T-helper 17 cell (primary cell): Measurements from ENCODE around the gene SH3BGRL2. TPM values are rescaled to one million over a fixed set of nuclear protein-coding genes. Genes with fewer than 3 reads are reported as not detected.
"Not testable (repeated sequence)": the region's sequence is repeated elsewhere in the genome, so short reads cannot be mapped to it uniquely, and the experiment has no call there.

Experiments used
- ATAC-seq: fragments of 150-1000 bp; cut with Tn5 transposase; 2 replicates; pipeline ENCODE4 v1.10.0; 2021; ENCODE audit warnings: mild to moderate bottlenecking, moderate library complexity
- DNase-seq, 3 donors: peaks; one replicate each; pipeline versions ENCODE4 v3.0.0 to v3.0.0-alpha.2; 2020 to 2021
- H3K9me3 ChIP-seq: one replicate; pipeline ENCODE4 v1.7.0; 2013; ENCODE audit warnings: low read length, mild to moderate bottlenecking; ENCODE audit not compliant: control insufficient read depth, poor library complexity, severe bottlenecking
- H3K27ac Mint-ChIP-seq: one replicate; pipeline ENCODE4 v1.8.0; 2022; ENCODE audit warnings: mild to moderate bottlenecking, moderate library complexity, mixed read lengths
- H3K27me3 Mint-ChIP-seq: one replicate; pipeline ENCODE4 v1.8.0; 2022; ENCODE audit warnings: mixed read lengths
- H3K36me3 Mint-ChIP-seq: one replicate; pipeline ENCODE4 v1.8.0; 2022; ENCODE audit warnings: low read depth, mixed read lengths
- H3K4me1 Mint-ChIP-seq: one replicate; pipeline ENCODE4 v1.8.0; 2022; ENCODE audit warnings: mild to moderate bottlenecking, mixed read lengths
- H3K4me3 Mint-ChIP-seq: one replicate; pipeline ENCODE4 v1.8.0; 2022; ENCODE audit warnings: mild to moderate bottlenecking, moderate library complexity, mixed read lengths
- total RNA-seq, 4 donors: library from RNA in 2 of 4; stranded (reverse) in 2 of 4; gene quantifications; one replicate each; pipeline ENCODE4 v1.2.3 and lab custom pipeline; 2022 to 2026

SH3BGRL2 gene
- total RNA-seq, 2 donors from 2014 or later = 2.1 to 36.0 TPM

DNA sequence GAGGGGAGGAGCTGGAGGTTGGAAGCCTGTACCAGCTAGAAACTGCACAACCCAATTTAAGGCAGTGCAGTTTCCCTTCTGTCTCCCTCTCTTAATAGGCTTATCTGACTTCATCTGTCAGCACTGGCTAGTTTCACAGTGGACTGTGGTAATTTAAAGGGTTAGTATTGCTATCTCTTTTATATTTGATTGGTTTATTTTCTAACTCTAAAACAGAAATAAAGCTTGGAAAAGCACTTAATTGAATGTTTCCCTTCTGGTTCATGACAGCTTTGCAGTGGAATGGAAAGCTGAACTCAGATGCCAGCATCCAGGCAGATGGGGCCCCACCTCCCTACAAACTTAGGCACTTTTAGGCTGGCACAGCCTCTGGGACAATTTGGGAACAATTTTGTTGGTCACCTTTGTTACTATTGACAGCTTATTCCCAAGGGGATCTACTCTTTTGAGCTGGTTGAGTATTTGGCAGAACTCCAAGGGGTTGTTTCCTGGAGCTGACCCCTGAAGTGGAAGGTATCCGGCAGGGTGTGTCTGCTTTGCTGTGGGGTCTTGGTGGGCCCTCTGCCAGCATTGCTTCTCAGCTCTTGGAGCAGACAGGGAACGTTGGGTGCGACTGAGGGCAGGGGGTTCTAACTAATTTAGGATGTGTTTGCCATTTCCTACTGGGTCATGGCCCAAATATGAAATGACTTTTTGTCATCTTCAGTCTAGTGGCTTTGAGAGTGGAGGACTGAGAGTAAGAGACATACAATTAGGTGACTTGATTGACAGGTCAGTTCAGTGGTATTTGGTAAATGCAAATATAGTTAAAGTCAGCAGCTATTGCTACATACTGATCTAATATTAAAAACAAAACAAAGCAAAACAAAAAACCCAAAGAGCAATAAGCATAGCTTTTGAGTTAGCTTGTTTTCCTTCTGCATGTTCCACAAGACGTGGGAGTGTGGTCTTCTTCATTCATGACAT lies 9.3 kb downstream of the SH3BGRL2 start:
- no peak for DNase-seq
- no peak for ATAC-seq
- H3K36me3 Mint-ChIP-seq = peaks cover 3% of the 10 kb centered on the region
- H3K27me3 Mint-ChIP-seq = peaks cover 38% of the 10 kb centered on the region
- H3K27ac Mint-ChIP-seq = no peak overlapping the region
- H3K4me3 Mint-ChIP-seq = no peak overlapping the region
- peaks cover 4% of the 10 kb centered on the region for H3K4me1 Mint-ChIP-seq
- no peaks in the 10 kb centered on the region for H3K9me3 ChIP-seq

DNA sequence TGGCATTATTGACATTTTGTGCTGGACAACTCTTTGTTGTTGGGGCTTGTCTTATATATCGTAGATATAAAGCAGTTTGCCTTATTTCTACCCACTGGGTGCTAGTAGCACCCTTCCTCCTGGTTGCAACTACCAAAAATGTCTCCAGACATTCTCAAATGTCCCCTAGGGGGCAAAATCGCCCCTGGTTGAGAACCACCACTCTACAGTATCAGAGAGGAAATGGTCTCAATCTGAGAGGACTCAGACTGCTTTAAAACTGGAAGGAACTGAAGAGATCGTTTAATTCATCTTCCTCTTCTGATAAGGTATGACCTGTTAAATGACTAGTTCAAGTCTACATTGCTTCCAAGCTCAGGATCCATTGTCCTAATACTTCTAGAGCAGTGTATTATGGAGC lies 14.9 kb downstream of the SH3BGRL2 start:
- H3K27me3 Mint-ChIP-seq = peaks cover 46% of the 10 kb centered on the region
- no peaks in the 10 kb centered on the region for H3K9me3 ChIP-seq
- H3K4me1 Mint-ChIP-seq = peaks cover 6% of the 10 kb centered on the region
- peaks cover 3% of the 10 kb centered on the region for H3K36me3 Mint-ChIP-seq
- H3K27ac Mint-ChIP-seq = peak overlapping the region; percentile 37
- DNase-seq (no peak), ATAC-seq (peak; percentile 44)
- H3K4me3 Mint-ChIP-seq = no peak overlapping the region

DNA sequence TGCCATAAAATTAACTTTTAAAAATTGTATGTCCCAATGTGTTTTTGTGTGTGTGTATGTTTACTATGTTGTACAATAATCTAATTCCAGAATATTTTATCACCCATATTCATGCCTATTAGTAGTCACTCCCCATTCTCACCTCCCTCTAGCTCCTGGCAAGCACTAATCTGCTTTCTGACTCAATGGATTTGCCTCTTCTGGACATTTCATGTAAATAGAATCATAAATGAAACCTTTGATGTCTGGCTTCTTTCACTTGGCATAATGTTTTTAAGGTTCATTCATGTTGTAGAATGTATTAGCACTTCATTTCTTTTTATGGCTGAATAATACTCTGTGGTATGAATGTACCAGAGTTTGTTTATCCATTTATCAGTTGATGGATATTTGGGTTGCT lies 15.4 kb downstream of the SH3BGRL2 start:
- DNase-seq = no peak
- H3K36me3 Mint-ChIP-seq = peaks cover 3% of the 10 kb centered on the region
- no peak overlapping the region for H3K4me3 Mint-ChIP-seq
- no peaks in the 10 kb centered on the region for H3K9me3 ChIP-seq
- no peak for ATAC-seq
- peaks cover 40% of the 10 kb centered on the region for H3K27me3 Mint-ChIP-seq
- peaks cover 8% of the 10 kb centered on the region for H3K4me1 Mint-ChIP-seq
- H3K27ac Mint-ChIP-seq = peak overlapping the region; percentile 37

DNA sequence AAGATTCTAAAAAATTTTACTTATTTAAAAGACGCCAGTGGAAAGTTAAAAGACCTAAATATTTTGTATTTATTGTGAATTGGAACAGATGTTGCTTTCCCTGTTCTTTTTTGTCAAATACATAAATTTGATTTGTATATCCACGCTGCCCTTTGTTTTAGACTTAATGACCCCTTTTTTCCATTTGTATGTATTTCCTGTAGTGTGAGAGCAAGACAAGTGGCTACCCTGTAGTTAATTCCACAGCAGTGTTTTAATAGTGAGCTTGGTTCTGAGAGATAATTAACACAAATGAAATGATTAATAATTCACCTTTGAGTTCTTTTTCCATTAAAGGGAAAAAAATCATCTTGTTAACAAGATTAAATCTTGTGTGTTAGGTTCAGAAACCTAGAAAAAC lies 16.6 kb downstream of the SH3BGRL2 start:
- Mint-ChIP-seq H3K27me3 (peaks cover 33% of the 10 kb centered on the region), H3K27ac (no peak overlapping the region), H3K4me1 (peaks cover 7% of the 10 kb centered on the region), H3K36me3 (peaks cover under 1% of the 10 kb centered on the region), H3K4me3 (no peak overlapping the region)
- no peak for DNase-seq
- no peaks in the 10 kb centered on the region for H3K9me3 ChIP-seq
- no peak for ATAC-seq

DNA sequence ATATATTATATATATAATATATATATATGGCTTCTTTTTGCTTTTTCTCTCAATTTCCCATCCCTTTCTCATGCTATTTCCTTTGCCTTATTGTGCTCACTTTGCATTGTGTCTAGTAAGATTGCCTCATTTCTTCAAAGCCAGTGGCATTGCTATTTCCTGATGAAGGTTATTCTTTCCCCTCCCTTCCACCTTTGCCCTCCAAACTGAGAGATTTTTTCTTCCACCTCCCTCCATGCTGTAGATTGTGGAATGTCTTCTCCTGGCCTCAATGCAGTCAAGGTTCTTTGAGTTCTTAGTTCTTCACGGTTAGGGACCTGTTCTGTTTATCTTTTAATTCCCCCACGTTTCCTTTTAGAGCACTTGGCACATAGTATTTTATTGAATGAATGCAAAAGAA lies 17.2 kb downstream of the SH3BGRL2 start:
- Mint-ChIP-seq H3K36me3 (no peaks in the 10 kb centered on the region), H3K27ac (no peak overlapping the region), H3K27me3 (peaks cover 29% of the 10 kb centered on the region), H3K4me1 (peaks cover 6% of the 10 kb centered on the region), H3K4me3 (no peak overlapping the region)
- DNase-seq (no peak), ATAC-seq (no peak)
- H3K9me3 ChIP-seq = no peaks in the 10 kb centered on the region

DNA sequence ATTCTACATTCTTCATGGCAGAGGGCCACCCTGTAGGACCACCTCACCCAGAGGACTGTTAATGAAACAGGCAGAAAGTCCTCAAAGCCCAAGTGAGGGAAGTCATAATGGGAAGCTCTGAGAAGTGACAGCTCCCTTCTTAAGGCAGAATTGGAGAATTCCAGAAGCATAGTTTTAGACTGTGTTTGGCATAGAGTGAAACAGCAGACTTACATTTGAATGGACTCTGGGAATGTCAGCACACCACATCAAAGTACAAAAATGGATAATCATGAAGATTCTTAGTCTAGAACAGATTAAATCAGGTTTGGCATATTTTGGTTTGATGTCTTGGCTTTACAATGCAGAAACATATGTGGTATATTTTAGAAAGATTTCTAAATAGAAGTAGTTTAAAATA lies 17.9 kb downstream of the SH3BGRL2 start:
- H3K27ac Mint-ChIP-seq = no peak overlapping the region
- H3K36me3 Mint-ChIP-seq = no peaks in the 10 kb centered on the region
- ATAC-seq (no peak), DNase-seq (no peak)
- H3K9me3 ChIP-seq = no peaks in the 10 kb centered on the region
- H3K4me3 Mint-ChIP-seq = no peak overlapping the region
- H3K4me1 Mint-ChIP-seq = peaks cover 6% of the 10 kb centered on the region
- peaks cover 26% of the 10 kb centered on the region for H3K27me3 Mint-ChIP-seq

DNA sequence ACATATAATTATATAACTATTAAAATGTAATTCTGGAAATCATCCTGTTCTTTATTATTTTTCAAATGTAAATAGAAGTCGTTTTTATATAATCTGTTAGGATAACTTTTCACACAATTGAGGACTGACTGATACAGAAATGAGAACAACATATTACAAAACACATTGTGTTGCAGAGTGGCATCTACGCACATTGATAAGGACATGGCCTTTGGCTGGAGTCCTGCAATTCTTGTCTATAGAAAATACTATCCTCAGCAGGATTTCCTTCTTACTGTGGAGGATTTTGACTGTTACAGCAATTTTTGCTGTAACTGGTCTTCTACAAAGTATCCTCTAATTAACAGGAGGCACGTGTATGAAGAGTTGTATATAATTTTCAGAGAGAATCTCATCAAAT lies 19.8 kb downstream of the SH3BGRL2 start:
- peaks cover 24% of the 10 kb centered on the region for H3K27me3 Mint-ChIP-seq
- peaks cover 9% of the 10 kb centered on the region for H3K4me1 Mint-ChIP-seq
- no peak overlapping the region for H3K27ac Mint-ChIP-seq
- no peak overlapping the region for H3K4me3 Mint-ChIP-seq
- no peak for ATAC-seq
- no peaks in the 10 kb centered on the region for H3K9me3 ChIP-seq
- no peaks in the 10 kb centered on the region for H3K36me3 Mint-ChIP-seq
- DNase-seq = no peak

DNA sequence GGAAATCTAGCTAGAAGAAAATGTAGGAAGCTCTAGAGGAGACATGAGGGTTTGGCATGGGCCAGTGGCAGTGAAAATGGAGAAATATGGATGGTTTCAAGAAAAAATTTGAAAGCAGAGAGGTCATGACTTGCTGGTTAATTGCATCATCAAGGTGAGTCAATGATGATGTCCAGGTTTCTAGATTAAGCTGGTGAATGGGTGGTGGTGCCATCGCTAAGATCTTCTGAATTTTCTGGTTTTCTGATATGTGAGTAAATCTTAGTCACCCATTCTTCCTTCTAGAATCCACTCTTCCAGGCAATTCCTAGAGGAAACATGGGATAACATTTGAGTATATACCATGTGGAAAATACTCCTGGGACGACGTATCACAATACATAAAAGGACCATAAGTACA lies 25.0 kb downstream of the SH3BGRL2 start:
- H3K27me3 Mint-ChIP-seq = no peaks in the 10 kb centered on the region
- no peaks in the 10 kb centered on the region for H3K9me3 ChIP-seq
- peaks cover 11% of the 10 kb centered on the region for H3K4me1 Mint-ChIP-seq
- no peaks in the 10 kb centered on the region for H3K36me3 Mint-ChIP-seq
- DNase-seq = no peak
- no peak for ATAC-seq
- H3K4me3 Mint-ChIP-seq = no peak overlapping the region
- no peak overlapping the region for H3K27ac Mint-ChIP-seq

DNA sequence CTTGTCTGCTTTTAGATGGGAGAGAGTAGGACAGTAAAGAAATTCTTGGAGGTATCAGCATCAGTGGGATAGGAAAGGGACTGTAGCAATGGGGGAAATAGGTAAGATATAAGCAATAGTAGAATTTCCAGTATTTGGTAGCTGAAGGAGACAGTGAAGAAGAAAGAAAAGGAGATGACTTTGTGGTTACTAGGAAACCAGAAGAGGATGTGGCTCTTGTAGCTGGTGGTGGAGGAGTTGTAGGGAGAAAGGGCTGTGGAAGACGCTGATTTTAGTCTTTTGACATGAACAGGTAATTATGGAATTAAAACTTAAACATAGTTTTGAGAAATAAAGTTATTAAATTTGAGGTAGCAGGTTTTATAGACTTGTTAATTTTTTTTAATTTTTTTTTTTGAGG lies 26.1 kb downstream of the SH3BGRL2 start:
- peaks cover 8% of the 10 kb centered on the region for H3K4me1 Mint-ChIP-seq
- no peak overlapping the region for H3K27ac Mint-ChIP-seq
- H3K27me3 Mint-ChIP-seq = no peaks in the 10 kb centered on the region
- H3K9me3 ChIP-seq = no peaks in the 10 kb centered on the region
- H3K36me3 Mint-ChIP-seq = no peaks in the 10 kb centered on the region
- H3K4me3 Mint-ChIP-seq = no peak overlapping the region
- DNase-seq = no peak
- ATAC-seq = no peak

DNA sequence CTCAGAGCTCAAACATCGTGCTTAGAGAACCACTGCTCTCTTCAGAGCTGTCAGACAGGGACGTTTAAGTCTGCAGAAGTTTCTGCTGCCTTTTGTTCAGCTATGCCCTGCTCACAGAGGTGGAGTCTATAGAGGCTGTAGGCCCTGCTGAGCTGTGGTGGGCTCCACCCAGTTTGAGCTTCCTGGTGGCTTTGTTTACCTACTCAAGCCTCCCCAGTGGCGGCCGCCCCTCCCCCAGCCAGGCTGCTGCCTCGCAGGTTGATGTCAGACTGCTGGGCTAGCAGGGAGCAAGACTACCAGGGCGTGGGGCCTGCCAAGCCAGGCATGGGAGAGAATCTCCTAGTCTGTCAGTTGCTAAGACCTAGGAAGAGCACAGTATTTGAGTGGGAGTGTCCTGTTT lies 32.5 kb downstream of the SH3BGRL2 start:
- not testable (repeated sequence) for H3K36me3 Mint-ChIP-seq, H3K27me3 Mint-ChIP-seq, H3K4me1 Mint-ChIP-seq, ATAC-seq, H3K9me3 ChIP-seq, H3K4me3 Mint-ChIP-seq, DNase-seq
- H3K27ac Mint-ChIP-seq = peak overlapping the region; percentile 49

DNA sequence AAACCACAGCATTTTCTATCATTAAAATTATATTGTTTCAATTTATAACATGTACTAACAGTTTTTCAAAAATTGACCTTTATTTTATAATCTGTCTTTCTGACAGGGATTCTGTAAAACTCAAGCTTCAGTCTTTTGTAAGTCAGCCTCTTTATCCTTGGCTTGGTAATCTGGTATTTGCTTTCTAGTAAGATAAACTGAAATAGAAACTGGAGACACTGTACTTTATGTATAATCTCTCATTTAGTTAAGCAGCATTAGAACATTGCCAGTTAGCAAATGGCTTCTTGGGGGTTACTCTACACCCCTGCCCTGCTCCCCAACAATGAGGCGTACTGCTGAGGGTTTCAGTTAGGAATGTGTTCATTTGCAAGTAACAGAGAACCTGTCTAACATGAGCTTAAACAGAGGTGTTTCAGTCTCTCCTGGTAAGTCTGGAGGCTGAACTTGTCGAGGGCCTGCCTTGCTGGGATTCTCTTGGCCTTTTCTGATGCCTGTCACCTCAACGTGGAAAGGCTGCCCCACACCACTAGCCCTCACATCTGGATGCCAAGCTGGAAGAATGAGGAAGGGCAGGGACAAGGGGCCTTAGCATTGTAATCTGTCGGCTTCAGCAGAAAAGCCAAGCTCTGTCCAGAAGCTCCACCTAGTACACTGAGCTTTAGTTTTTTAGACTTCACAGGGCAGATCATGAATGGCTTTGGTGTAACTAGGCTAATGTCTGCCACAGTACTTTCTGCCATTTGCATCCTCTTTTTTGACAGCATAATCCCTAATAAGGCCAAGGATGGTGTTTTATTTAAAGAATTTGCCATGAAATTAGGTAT lies 34.8 kb downstream of the SH3BGRL2 start:
- Mint-ChIP-seq H3K27ac (no peak overlapping the region), H3K36me3 (peaks cover 2% of the 10 kb centered on the region), H3K4me3 (no peak overlapping the region), H3K27me3 (no peaks in the 10 kb centered on the region), H3K4me1 (peaks cover 8% of the 10 kb centered on the region)
- ATAC-seq = no peak
- DNase-seq = no peak
- H3K9me3 ChIP-seq = no peaks in the 10 kb centered on the region

DNA sequence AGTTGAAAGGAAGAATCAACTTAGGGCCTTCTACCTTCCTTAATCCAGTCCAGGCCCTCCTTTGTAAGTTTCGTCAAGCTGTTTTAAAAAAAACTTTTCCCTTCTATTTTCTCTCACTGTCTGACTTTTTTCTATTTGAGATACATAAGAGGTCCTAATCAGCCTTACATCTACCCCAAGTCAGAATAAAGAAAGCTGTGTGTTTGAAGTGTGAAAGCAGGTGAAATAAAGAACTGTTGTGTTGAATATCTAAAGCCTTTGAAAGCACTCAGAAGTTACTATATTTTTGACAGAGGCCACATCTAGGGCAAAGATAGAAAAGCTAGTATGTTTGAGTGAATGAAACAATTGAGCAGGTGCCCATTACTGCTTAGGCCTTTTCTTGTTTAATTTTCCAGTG lies 35.5 kb downstream of the SH3BGRL2 start:
- no peaks in the 10 kb centered on the region for H3K27me3 Mint-ChIP-seq
- no peak for ATAC-seq
- no peak overlapping the region for H3K4me3 Mint-ChIP-seq
- no peak overlapping the region for H3K27ac Mint-ChIP-seq
- H3K9me3 ChIP-seq = no peaks in the 10 kb centered on the region
- H3K4me1 Mint-ChIP-seq = peaks cover 13% of the 10 kb centered on the region
- no peak for DNase-seq
- peaks cover 2% of the 10 kb centered on the region for H3K36me3 Mint-ChIP-seq

DNA sequence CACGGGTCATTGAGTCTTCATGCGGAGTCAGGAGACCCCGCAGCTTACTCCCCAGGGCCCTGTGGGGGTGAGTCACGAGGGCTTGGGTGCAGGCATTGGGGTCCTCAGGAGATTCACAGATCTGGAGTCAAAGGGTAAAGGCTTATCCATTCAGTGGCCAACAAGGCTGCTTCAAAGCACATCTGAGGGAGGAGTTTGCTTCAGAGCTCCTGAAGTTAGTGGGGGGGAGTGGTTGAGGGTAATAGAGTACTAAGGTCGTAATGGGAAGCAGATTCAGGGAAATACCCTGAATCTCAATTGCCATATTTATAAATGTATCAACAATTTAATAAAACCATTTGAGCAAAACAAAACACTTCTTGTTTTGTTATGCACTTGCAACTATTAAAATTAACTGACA lies 37.3 kb downstream of the SH3BGRL2 start:
- Mint-ChIP-seq H3K4me1 (peaks cover 22% of the 10 kb centered on the region), H3K27me3 (no peaks in the 10 kb centered on the region), H3K4me3 (no peak overlapping the region), H3K27ac (no peak overlapping the region), H3K36me3 (no peaks in the 10 kb centered on the region)
- no peaks in the 10 kb centered on the region for H3K9me3 ChIP-seq
- DNase-seq = no peak
- ATAC-seq = no peak
